ENCODE measurements around the gene RBM33. TPM values are rescaled to one million over a fixed set of nuclear protein-coding genes. Genes with fewer than 3 reads are reported as not detected.

The RBM33 gene
- total and polyA plus RNA-seq, 2 of the 4 experiments (the other 2 are of a cell fraction): 7.3 to 10.8 TPM

DNA sequence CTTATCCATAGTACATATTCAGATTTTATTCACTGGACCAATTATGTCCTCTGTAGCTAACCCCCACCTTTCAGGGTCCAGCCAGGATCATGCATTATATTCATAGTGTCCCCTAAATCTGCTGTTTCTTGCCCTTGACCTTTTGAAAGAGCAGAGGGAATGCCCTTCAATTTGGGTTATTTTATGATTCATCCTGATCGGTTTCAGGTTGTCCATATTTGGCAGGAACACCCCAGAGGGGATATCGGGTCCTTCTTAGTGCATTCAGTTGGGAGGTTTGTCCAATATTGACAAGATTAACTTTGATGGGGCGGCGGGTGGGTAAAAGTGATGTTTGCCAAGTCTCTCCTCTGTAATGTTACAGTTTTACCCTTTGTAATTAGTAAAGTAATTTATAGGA is 106.9 kb downstream of the RBM33 start:
- ChIA-PET POLR2A (ENCODE audit: unreplicated experiment) (no interaction called here), CTCF (interaction anchor here (0.5 kb wide), 1 partner anchor 45 kb away, joined by 3 read pairs; no protein-coding TSS in a partner anchor)
- Histone ChIP-seq H4K8ac (ENCODE audit: low read depth in 2 of 2, low read length in 2 of 2) (no peak overlapping the region), H3K79me1 (ENCODE audit: low read depth in 1 of 2, low read length in 2 of 2) (peaks cover 26 to 63% of the 10 kb centered on the region in 2 experiments), H3K27me3 (ENCODE audit: control insufficient read depth, insufficient read depth, low read length) (no peaks in the 10 kb centered on the region), H3K4ac (ENCODE audit: low read depth, low read length) (no peak overlapping the region), H3K9ac (ENCODE audit: low read depth, low read length) (no peak overlapping the region), H3K36me3 (ENCODE audit: control insufficient read depth, insufficient read depth, low read length) (peaks cover 7% of the 10 kb centered on the region), H3K9me1 (ENCODE audit: insufficient read depth, low read length) (peaks cover 16% of the 10 kb centered on the region; the same call in 1 of the 2 replicates), H3K4me2 (ENCODE audit: low read depth, low read length) (no peak overlapping the region), H2AFZ (replicated peaks; ENCODE audit: low read length, poor library complexity) (no peak overlapping the region), H4K5ac (ENCODE audit: low read depth, low read length) (no peak overlapping the region), H4K20me1 (ENCODE audit: insufficient read depth, low read length) (peaks cover 44% of the 10 kb centered on the region), H2BK15ac (ENCODE audit: low read depth, low read length) (no peak overlapping the region), H2BK5ac (ENCODE audit: low read depth, low read length, poor library complexity, severe bottlenecking) (no peak overlapping the region), H3K4me1 (ENCODE audit: control insufficient read depth, insufficient read depth, low read length) (0 out of 2 replicates have a peak, but pooled peaks cover 2% of the 10 kb centered on the region), H2AK9ac (replicated peaks; ENCODE audit: low read depth, low read length, poor library complexity) (no peak overlapping the region), H3K23ac (ENCODE audit: low read depth, low read length) (no peak overlapping the region), H3K4me3 (ENCODE audit: insufficient read depth, low read depth, low read length) (no peak overlapping the region), H4K91ac (ENCODE audit: insufficient read depth, low read depth, low read length) (no peak overlapping the region), H3K56ac (ENCODE audit: extremely low read depth, insufficient read depth, low read length) (no peak overlapping the region), H2BK20ac (ENCODE audit: low read depth, low read length) (no peak overlapping the region), H3K27ac (ENCODE audit: insufficient read depth, low read length) (no peak overlapping the region), H3K9me3 (ENCODE audit: control insufficient read depth, insufficient read depth, low read length) (no peaks in the 10 kb centered on the region), H3K18ac (ENCODE audit: low read depth, low read length) (no peak overlapping the region), H2AK5ac (ENCODE audit: low read depth, low read length) (no peak overlapping the region), H3K14ac (replicated peaks; ENCODE audit: low read depth, low read length) (no peak overlapping the region), H2BK120ac (ENCODE audit: low read depth, low read length) (no peak overlapping the region)
- in situ Hi-C loops (cut with MboI; ENCODE audit: low sequenced_read_pairs): loop anchor here (10.0 to 25.0 kb wide), 2 partner anchors 147 to 364 kb away; no protein-coding TSS in a partner anchor
- WGBS, 2 experiments (ENCODE audit: extremely low coverage in 2 of 2, insufficient read length in 1 of 2): no CpG with 5 or more reads among the region's 4 CpGs
- BruUV-seq (replicated peaks): no TSS peak
- no peak for TF ChIP-seq MAFK (IDR thresholded peaks at IDR 0.05; ENCODE audit: low read depth, low read length)
- TF ChIP-seq CEBPB (IDR thresholded peaks at IDR 0.05; ENCODE audit: low read depth, low read length): no peak
- no peak for TF ChIP-seq RFX5 (IDR thresholded peaks at IDR 0.05; ENCODE audit: low read depth, low read length)
- TF ChIP-seq, protein P1, sequence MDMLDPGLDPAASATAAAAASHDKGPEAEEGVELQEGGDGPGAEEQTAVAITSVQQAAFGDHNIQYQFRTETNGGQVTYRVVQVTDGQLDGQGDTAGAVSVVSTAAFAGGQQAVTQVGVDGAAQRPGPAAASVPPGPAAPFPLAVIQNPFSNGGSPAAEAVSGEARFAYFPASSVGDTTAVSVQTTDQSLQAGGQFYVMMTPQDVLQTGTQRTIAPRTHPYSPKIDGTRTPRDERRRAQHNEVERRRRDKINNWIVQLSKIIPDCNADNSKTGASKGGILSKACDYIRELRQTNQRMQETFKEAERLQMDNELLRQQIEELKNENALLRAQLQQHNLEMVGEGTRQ (IDR thresholded peaks at IDR 0.05; ENCODE audit: low read depth, low read length): no peak
- no peak for TF ChIP-seq CHD1 (IDR thresholded peaks at IDR 0.05; ENCODE audit: low read depth, low read length)
- no peak for TF ChIP-seq POLR2A (IDR thresholded peaks at IDR 0.05; ENCODE audit: low read depth, low read length)
- TF ChIP-seq, protein P2, sequence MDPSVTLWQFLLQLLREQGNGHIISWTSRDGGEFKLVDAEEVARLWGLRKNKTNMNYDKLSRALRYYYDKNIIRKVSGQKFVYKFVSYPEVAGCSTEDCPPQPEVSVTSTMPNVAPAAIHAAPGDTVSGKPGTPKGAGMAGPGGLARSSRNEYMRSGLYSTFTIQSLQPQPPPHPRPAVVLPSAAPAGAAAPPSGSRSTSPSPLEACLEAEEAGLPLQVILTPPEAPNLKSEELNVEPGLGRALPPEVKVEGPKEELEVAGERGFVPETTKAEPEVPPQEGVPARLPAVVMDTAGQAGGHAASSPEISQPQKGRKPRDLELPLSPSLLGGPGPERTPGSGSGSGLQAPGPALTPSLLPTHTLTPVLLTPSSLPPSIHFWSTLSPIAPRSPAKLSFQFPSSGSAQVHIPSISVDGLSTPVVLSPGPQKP (IDR thresholded peaks at IDR 0.05; ENCODE audit: borderline replicate concordance, low read depth, low read length): no peak
- no peak for TF ChIP-seq BHLHE40 (IDR thresholded peaks at IDR 0.05; ENCODE audit: low read depth, low read length)
- TF ChIP-seq FOS (IDR thresholded peaks at IDR 0.05; ENCODE audit: low read depth, low read length): no peak
- TF ChIP-seq, protein P3, sequence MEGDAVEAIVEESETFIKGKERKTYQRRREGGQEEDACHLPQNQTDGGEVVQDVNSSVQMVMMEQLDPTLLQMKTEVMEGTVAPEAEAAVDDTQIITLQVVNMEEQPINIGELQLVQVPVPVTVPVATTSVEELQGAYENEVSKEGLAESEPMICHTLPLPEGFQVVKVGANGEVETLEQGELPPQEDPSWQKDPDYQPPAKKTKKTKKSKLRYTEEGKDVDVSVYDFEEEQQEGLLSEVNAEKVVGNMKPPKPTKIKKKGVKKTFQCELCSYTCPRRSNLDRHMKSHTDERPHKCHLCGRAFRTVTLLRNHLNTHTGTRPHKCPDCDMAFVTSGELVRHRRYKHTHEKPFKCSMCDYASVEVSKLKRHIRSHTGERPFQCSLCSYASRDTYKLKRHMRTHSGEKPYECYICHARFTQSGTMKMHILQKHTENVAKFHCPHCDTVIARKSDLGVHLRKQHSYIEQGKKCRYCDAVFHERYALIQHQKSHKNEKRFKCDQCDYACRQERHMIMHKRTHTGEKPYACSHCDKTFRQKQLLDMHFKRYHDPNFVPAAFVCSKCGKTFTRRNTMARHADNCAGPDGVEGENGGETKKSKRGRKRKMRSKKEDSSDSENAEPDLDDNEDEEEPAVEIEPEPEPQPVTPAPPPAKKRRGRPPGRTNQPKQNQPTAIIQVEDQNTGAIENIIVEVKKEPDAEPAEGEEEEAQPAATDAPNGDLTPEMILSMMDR (conservative IDR thresholded peaks at IDR 0.05; ENCODE audit: low read depth, low read length): no peak
- TF ChIP-seq MXI1 (IDR thresholded peaks at IDR 0.05; ENCODE audit: borderline replicate concordance, low read depth, low read length): no peak
- no peak for TF ChIP-seq SMC3 (IDR thresholded peaks at IDR 0.05; ENCODE audit: low read depth, low read length)
- TF ChIP-seq NFE2L2 (IDR thresholded peaks at IDR 0.05; ENCODE audit: low read depth, low read length): no peak
- TF ChIP-seq RAD21 (IDR thresholded peaks at IDR 0.05; ENCODE audit: low read length): no peak
- dilution Hi-C loops (cut with HindIII; ENCODE audit: low sequenced_read_pairs, unreplicated experiment): no loop called here
- DNase-seq (no peak), ATAC-seq (ENCODE audit: low read depth) (no peak)
- intact Hi-C loops (cut with micrococcal nuclease): no loop called here
